ENCODE measurements around the gene ESPNL.

DNA sequence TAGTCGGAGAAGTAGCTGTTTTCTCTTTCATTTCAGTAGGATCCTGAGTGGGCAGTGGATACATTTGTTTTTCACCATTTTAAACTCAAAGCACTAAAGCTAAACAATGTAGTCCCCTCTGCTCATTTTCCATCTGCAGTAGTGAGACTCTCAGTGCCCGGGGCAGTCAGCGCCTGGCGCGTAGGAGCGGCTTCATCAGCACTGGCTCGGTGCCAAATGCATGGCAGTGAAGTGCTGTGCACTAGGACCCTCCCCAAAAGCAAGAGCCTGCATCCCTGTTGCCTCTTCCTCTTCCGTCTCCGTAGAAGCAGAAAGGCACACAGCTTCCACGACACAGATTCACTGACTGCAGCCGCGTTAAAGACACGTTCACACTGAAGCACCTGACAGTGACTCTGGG is 19.0 kb upstream of the ESPNL start:
- no peak for TF ChIP-seq GATA3 (IDR thresholded peaks at IDR 0.05; ENCODE audit: low read depth, low read length)
- no peak for TF ChIP-seq GATA2 (IDR thresholded peaks at IDR 0.05; ENCODE audit: low read depth, low read length)
